Measurements from ENCODE around the gene ALKBH8.

DNA sequence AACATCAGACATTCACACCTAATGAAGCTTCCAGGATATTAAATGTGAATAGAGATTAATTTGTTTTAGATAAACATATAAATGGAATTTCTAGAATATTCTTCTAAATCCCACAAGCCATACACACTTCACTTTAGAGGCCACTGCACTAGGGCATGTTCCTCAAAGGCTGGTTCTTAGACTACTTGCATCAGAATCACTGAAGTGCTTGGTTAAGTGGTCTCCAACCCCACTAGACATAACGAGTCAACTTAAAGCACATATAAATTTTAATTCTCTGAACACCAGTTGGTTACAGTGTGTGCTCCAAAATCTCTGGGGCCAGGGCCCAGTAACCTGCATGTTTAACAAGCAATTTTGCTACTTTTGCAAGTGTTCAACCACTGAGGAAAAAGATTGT, 7.9 kb upstream of the ALKBH8 start:
- TF ChIP-seq POLR2A (IDR thresholded peaks at IDR 0.05) (no peak), CTCF (IDR thresholded peaks at IDR 0.05) (no peak)

Measured in thyroid gland (tissue), 4 donors.